Spinal cord (tissue), 10 donors: ENCODE data around the gene TRIM62. TPM values are rescaled to one million over a fixed set of nuclear protein-coding genes. Genes with fewer than 3 reads are reported as not detected.

Source experiments
- DNase-seq, 6 donors: peaks; one replicate each; pipeline versions ENCODE4 v3.0.0 to v3.0.0-alpha.2; 2013 to 2015; ENCODE audit warnings: low spot score in 6 of 6, low read depth in 4 of 6
- H3K27ac ChIP-seq: one replicate; pipeline ENCODE4 v1.5.1; 2013; ENCODE audit warnings: low read depth, low read length, control low read depth
- H3K27me3 ChIP-seq: one replicate; pipeline ENCODE4 v1.6.1; 2013; ENCODE audit warnings: low read length; ENCODE audit not compliant: control insufficient read depth, insufficient read depth
- H3K36me3 ChIP-seq: one replicate; pipeline ENCODE4 v1.6.1; 2013; ENCODE audit warnings: low read length; ENCODE audit not compliant: control insufficient read depth, insufficient read depth
- H3K4me1 ChIP-seq: one replicate; pipeline ENCODE4 v1.6.1; 2013; ENCODE audit warnings: low read length; ENCODE audit not compliant: control insufficient read depth, insufficient read depth
- H3K4me3 ChIP-seq: one replicate; pipeline ENCODE4 v1.5.1; 2013; ENCODE audit warnings: low read depth, low read length, control low read depth
- H3K9me3 ChIP-seq: one replicate; pipeline ENCODE4 v1.6.1; 2013; ENCODE audit warnings: low read length; ENCODE audit not compliant: control insufficient read depth, insufficient read depth
- WGBS: methylation state at CpG from one replicate; pipeline ENCODE4 v1.1.5; 2013; ENCODE audit warnings: missing lambda C conversion rate; ENCODE audit not compliant: insufficient coverage; 5-methylcytosine and 5-hydroxymethylcytosine counted together
- polyA plus RNA-seq, 2 donors: library from polyadenylated mRNA; unstranded; fragments of 120-200 nt; gene quantifications; one replicate each; pipeline ENCODE4 v1.2.1, GENCODE V29; 2013; ENCODE audit not compliant: insufficient read length in 2 of 2
- total RNA-seq, 2 donors: library from RNA; depleted of rRNA in 1 of 2; stranded (reverse); fragments of 120-200 nt in 1 of 2; fragments of >200 nt in 1 of 2; gene quantifications; one replicate each; pipeline versions ENCODE4 v1.2.3 to v1.2.4, GENCODE V29; 2013 to 2014
- donor health status: healthy.

TRIM62 gene
- total and polyA plus RNA-seq, 4 donors: 6.8 to 20.7 (median 14.7) TPM

GRCh38 chr1:33182401-33182841, 578 bp upstream of the TRIM62 start:
- DNase-seq: peak in 2 of 6 donors; percentile 74 to 82

GRCh38 chr1:33180911-33181890, 642 bp downstream of the TRIM62 start:
- Histone ChIP-seq H3K9me3 (no peaks in the 10 kb centered on the region), H3K27ac (peak overlapping the region; percentile 70), H3K36me3 (peaks cover 2% of the 10 kb centered on the region), H3K4me3 (peak overlapping the region; percentile 79), H3K27me3 (no peaks in the 10 kb centered on the region), H3K4me1 (peaks cover 25% of the 10 kb centered on the region)
- WGBS: under 1% methylated on average over 86 of the region's 90 CpGs
- DNase-seq: peak in 5 of 6 donors; percentile 67 to 95 (median 76)

More at GRCh38 chr1:33182401-33182841, 578 bp upstream of the TRIM62 start:
- peaks cover 20% of the 10 kb centered on the region for H3K4me1 ChIP-seq
- H3K27me3 ChIP-seq: no peaks in the 10 kb centered on the region
- no peaks in the 10 kb centered on the region for H3K9me3 ChIP-seq
- H3K27ac ChIP-seq: peak overlapping the region; percentile 45
- peak overlapping the region; percentile 79 for H3K4me3 ChIP-seq
- peaks cover 2% of the 10 kb centered on the region for H3K36me3 ChIP-seq
- WGBS: 35% methylated on average over 4 of the region's 5 CpGs

GRCh38 chr1:33180226-33180910, 1.5 kb downstream of the TRIM62 start:
- H3K4me1 ChIP-seq: peaks cover 30% of the 10 kb centered on the region
- no peaks in the 10 kb centered on the region for H3K27me3 ChIP-seq
- 16% methylated on average over 19 of the region's 28 CpGs for WGBS
- no peak overlapping the region for H3K27ac ChIP-seq
- H3K36me3 ChIP-seq: peaks cover 2% of the 10 kb centered on the region
- DNase-seq: peak in 1 of 6 donors; percentile 93
- peak overlapping the region; percentile 79 for H3K4me3 ChIP-seq
- H3K9me3 ChIP-seq: no peaks in the 10 kb centered on the region

- H3K9me3 ChIP-seq: no peaks in the 10 kb centered on the region
- H3K4me1 ChIP-seq: peaks cover 30% of the 10 kb centered on the region
- WGBS: 100% methylated on average over 3 of the region's 4 CpGs
- H3K27ac ChIP-seq: no peak overlapping the region
- H3K27me3 ChIP-seq: no peaks in the 10 kb centered on the region
- no peak overlapping the region for H3K4me3 ChIP-seq
- no peak for DNase-seq
- H3K36me3 ChIP-seq: peaks cover 5% of the 10 kb centered on the region
Observed at GRCh38 chr1:33178836-33179439, 2.9 kb downstream of the TRIM62 start.

GRCh38 chr1:33177996-33178540, 3.8 kb downstream of the TRIM62 start:
- H3K9me3 ChIP-seq: no peaks in the 10 kb centered on the region
- 60% methylated on average over 1 of the region's 3 CpGs for WGBS
- H3K27ac ChIP-seq: no peak overlapping the region
- H3K4me3 ChIP-seq: no peak overlapping the region
- peak in 1 of 6 donors; percentile 34 for DNase-seq
- peaks cover 5% of the 10 kb centered on the region for H3K36me3 ChIP-seq
- H3K4me1 ChIP-seq: peaks cover 30% of the 10 kb centered on the region
- H3K27me3 ChIP-seq: no peaks in the 10 kb centered on the region

GRCh38 chr1:33176887-33177286, 5.0 kb downstream of the TRIM62 start:
- DNase-seq: no peak
- Histone ChIP-seq H3K4me3 (no peak overlapping the region), H3K27ac (no peak overlapping the region), H3K27me3 (no peaks in the 10 kb centered on the region), H3K4me1 (peaks cover 28% of the 10 kb centered on the region), H3K9me3 (no peaks in the 10 kb centered on the region), H3K36me3 (peaks cover 9% of the 10 kb centered on the region)
- WGBS: no CpG with 5 or more reads among the region's 4 CpGs

- H3K27me3 ChIP-seq: no peaks in the 10 kb centered on the region
- peaks cover 9% of the 10 kb centered on the region for H3K36me3 ChIP-seq
- no peaks in the 10 kb centered on the region for H3K9me3 ChIP-seq
- peak in 1 of 6 donors; percentile 42 for DNase-seq
- 41% methylated on average over 9 of the region's 11 CpGs for WGBS
- peaks cover 28% of the 10 kb centered on the region for H3K4me1 ChIP-seq
- H3K27ac ChIP-seq: no peak overlapping the region
- no peak overlapping the region for H3K4me3 ChIP-seq
Observed at GRCh38 chr1:33176362-33176850, 5.4 kb downstream of the TRIM62 start.

- Histone ChIP-seq H3K27me3 (no peaks in the 10 kb centered on the region), H3K36me3 (peaks cover 9% of the 10 kb centered on the region), H3K4me3 (no peak overlapping the region), H3K27ac (no peak overlapping the region), H3K4me1 (peaks cover 30% of the 10 kb centered on the region), H3K9me3 (no peaks in the 10 kb centered on the region)
- 67% methylated on average over 1 of the region's 2 CpGs for WGBS
- DNase-seq: no peak
Observed at GRCh38 chr1:33175865-33176264, 6.0 kb downstream of the TRIM62 start.

- H3K27me3 ChIP-seq: no peaks in the 10 kb centered on the region
- no peak for DNase-seq
- H3K4me3 ChIP-seq: no peak overlapping the region
- no peak overlapping the region for H3K27ac ChIP-seq
- peaks cover 7% of the 10 kb centered on the region for H3K36me3 ChIP-seq
- 0% methylated on average over 1 of the region's 4 CpGs for WGBS
- peaks cover 37% of the 10 kb centered on the region for H3K4me1 ChIP-seq
- no peaks in the 10 kb centered on the region for H3K9me3 ChIP-seq
Observed at GRCh38 chr1:33173091-33173490, 8.8 kb downstream of the TRIM62 start.
